GM12892 (cell line): ENCODE results near the gene PLEKHG5.

Experiments
- POLR2A ChIP-seq: IDR thresholded peaks from 2 replicates; pipeline ENCODE4 v1.6.1; 2011; ENCODE audit warnings: low read depth, low read length, control low read depth
- POLR2AphosphoS5 ChIP-seq: IDR thresholded peaks from 2 replicates; pipeline ENCODE4 v1.6.1; 2011; ENCODE audit warnings: low read depth, low read length, control low read depth

- TF ChIP-seq POLR2A (no peak), POLR2AphosphoS5 (no peak)
These were observed 32.1 kb upstream of the PLEKHG5 start for GRCh38 chr1:6523566-6523965.
